GM21825 (cell line): ENCODE data around the gene ZMAT5.
"Not testable (repeated sequence)": the region's sequence is repeated elsewhere in the genome, so short reads cannot be mapped to it uniquely, and the experiment has no call there.

Source experiments
- ATAC-seq: cut with Tn5 transposase; IDR thresholded peaks from one replicate; pipeline ENCODE4 v1.9.1; 2021; ENCODE audit warnings: mild to moderate bottlenecking, moderate library complexity; ENCODE audit not compliant: unreplicated experiment

ZMAT5 gene

GRCh38 chr22:29755889-29756288 is 10.9 kb downstream of the ZMAT5 start:
- ATAC-seq = no peak

- not testable (repeated sequence) for ATAC-seq
Observed at GRCh38 chr22:29754658-29755395, 12.0 kb downstream of the ZMAT5 start.

- ATAC-seq = no peak
Observed at GRCh38 chr22:29753808-29754657, 12.8 kb downstream of the ZMAT5 start.

GRCh38 chr22:29751669-29752068 is 15.1 kb downstream of the ZMAT5 start:
- ATAC-seq = no peak

- no peak for ATAC-seq
Observed at GRCh38 chr22:29750559-29751538, 16.0 kb downstream of the ZMAT5 start.

GRCh38 chr22:29750029-29750428 is 16.8 kb downstream of the ZMAT5 start:
- no peak for ATAC-seq

- ATAC-seq = no peak
Observed at GRCh38 chr22:29748248-29748893, 18.4 kb downstream of the ZMAT5 start.

GRCh38 chr22:29747832-29748231 is 19.0 kb downstream of the ZMAT5 start:
- ATAC-seq = no peak

GRCh38 chr22:29744902-29745301 is 21.9 kb downstream of the ZMAT5 start:
- no peak for ATAC-seq

- ATAC-seq = no peak
Observed at GRCh38 chr22:29742326-29742725, 24.5 kb downstream of the ZMAT5 start.

- no peak for ATAC-seq
Observed at GRCh38 chr22:29741926-29742325, 24.9 kb downstream of the ZMAT5 start.

- ATAC-seq = no peak
Observed at GRCh38 chr22:29740216-29740615, 26.6 kb downstream of the ZMAT5 start.

GRCh38 chr22:29739346-29739875 is 27.4 kb downstream of the ZMAT5 start:
- no peak for ATAC-seq

- ATAC-seq = no peak
Observed at GRCh38 chr22:29738118-29738815, 28.5 kb downstream of the ZMAT5 start.

GRCh38 chr22:29737251-29738117 is 29.3 kb downstream of the ZMAT5 start:
- ATAC-seq = no peak

- ATAC-seq = no peak
Observed at GRCh38 chr22:29735416-29735815, 31.4 kb downstream of the ZMAT5 start.

GRCh38 chr22:29734838-29735237 is 32.0 kb downstream of the ZMAT5 start:
- ATAC-seq = no peak

GRCh38 chr22:29734406-29734805 is 32.4 kb downstream of the ZMAT5 start:
- no peak for ATAC-seq
